ENCODE results near the gene FAM78A.

- no peak for TF ChIP-seq TAF1 (IDR thresholded peaks at IDR 0.05; ENCODE audit: borderline replicate concordance, low read depth, low read length)
- TF ChIP-seq POLR2A (IDR thresholded peaks at IDR 0.05; ENCODE audit: low read depth, low read length): no peak
- TF ChIP-seq POLR2AphosphoS5 (IDR thresholded peaks at IDR 0.05; ENCODE audit: low read depth, low read length): no peak
Measured at GRCh38 chr9:131302244-131303075, 26.1 kb upstream of the FAM78A start.

All from GM12892 (cell line).